GM12865 (cell line): ENCODE measurements around the gene HEBP2.

Source experiments
- DNase-seq: peaks from one replicate; pipeline ENCODE4 v3.0.0; 2010; ENCODE audit warnings: low read depth
- H3K4me3 ChIP-seq: 2 replicates; pipeline ENCODE4 v1.5.1; 2011; ENCODE audit warnings: mild to moderate bottlenecking, low read depth, low read length, control low read depth
- TF ChIP-seq, protein P1 (sequence below): IDR thresholded peaks from 2 replicates; pipeline ENCODE4 v1.5.1; 2011; ENCODE audit warnings: low read length, control low read depth, low read depth, inconsistent platforms; ENCODE audit not compliant: insufficient read depth; ENCODE audit errors: missing control alignments

HEBP2 gene

DNA sequence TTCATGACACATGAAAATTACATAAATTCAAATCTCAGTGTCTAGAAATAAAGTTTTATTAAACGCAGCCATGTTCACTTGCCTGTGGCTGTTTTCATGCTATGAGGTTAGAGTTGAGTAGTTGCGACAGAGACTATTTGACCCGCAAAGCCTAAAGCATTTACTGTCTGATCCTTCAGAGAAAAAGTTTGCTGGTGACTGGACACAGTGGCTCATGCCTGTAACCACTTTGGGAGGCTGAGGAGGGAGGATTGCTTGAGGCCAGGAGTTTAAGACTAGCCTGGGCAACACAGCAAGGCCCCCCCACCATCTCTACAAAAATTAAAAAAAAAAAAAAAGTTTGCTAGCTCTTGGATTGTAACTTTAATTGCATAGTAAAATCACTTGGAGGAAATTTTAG is 17.1 kb upstream of the HEBP2 start:
- DNase-seq, result no peak
- no peak overlapping the region for H3K4me3 ChIP-seq
- TF ChIP-seq, protein P1, sequence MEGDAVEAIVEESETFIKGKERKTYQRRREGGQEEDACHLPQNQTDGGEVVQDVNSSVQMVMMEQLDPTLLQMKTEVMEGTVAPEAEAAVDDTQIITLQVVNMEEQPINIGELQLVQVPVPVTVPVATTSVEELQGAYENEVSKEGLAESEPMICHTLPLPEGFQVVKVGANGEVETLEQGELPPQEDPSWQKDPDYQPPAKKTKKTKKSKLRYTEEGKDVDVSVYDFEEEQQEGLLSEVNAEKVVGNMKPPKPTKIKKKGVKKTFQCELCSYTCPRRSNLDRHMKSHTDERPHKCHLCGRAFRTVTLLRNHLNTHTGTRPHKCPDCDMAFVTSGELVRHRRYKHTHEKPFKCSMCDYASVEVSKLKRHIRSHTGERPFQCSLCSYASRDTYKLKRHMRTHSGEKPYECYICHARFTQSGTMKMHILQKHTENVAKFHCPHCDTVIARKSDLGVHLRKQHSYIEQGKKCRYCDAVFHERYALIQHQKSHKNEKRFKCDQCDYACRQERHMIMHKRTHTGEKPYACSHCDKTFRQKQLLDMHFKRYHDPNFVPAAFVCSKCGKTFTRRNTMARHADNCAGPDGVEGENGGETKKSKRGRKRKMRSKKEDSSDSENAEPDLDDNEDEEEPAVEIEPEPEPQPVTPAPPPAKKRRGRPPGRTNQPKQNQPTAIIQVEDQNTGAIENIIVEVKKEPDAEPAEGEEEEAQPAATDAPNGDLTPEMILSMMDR, result no peak

DNA sequence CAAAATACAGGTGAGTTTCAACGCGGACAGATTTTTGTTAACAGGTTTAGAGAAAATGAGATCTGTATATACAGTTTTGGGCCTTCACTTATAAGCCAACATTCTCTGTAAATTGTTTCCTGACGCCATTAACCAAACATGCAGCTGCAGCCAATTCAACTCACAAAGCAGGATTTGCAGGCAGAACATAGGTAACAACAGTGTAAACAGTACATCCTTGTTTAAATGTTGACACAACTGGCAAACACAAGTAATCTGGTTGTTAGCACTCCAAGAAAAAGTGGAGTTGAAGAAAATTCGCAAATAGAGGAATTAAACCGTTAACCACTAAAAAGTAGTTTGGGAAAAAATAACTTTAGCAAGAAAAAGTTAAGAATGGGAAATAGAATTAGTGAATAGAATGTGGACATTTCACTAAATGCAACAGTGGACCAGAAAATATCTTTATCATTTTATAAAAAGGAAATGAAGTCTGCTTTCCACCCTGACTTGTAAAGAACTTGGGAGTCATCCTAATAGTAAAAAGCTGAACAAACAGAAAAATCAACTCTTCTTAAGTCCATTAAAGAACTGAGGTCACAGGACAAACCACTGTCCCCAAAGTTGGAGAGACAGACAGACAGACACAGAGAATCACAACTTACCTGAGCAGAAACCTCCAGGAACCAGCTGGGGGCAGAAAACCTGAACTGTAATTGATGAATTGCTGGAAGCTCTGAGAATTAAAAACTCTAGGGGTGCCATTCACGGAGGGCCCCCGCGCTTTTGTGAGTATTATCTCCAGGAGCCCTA is 16.2 kb upstream of the HEBP2 start:
- TF ChIP-seq, protein P1, result no peak
- no peak for DNase-seq
- no peak overlapping the region for H3K4me3 ChIP-seq

DNA sequence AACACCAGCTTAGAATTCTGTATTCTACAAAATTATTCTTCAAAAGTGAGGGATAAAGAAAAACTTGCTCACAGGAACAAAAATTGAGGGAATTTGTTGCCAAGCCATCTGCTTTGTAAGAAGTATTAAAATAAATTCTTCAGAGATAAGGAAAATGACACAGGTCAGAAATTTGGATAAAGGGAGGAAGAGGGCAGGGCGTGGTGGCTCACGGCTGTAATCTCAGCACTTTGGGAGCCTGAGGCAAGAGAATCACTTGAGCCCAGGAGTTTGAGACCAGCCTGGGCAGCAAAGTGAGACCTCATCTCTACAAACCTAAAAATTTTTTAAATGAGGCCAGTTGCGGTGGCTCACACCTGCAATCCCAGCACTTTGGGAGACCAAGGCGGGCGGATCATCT is 14.5 kb upstream of the HEBP2 start:
- no peak for DNase-seq
- TF ChIP-seq, protein P1, result no peak

DNA sequence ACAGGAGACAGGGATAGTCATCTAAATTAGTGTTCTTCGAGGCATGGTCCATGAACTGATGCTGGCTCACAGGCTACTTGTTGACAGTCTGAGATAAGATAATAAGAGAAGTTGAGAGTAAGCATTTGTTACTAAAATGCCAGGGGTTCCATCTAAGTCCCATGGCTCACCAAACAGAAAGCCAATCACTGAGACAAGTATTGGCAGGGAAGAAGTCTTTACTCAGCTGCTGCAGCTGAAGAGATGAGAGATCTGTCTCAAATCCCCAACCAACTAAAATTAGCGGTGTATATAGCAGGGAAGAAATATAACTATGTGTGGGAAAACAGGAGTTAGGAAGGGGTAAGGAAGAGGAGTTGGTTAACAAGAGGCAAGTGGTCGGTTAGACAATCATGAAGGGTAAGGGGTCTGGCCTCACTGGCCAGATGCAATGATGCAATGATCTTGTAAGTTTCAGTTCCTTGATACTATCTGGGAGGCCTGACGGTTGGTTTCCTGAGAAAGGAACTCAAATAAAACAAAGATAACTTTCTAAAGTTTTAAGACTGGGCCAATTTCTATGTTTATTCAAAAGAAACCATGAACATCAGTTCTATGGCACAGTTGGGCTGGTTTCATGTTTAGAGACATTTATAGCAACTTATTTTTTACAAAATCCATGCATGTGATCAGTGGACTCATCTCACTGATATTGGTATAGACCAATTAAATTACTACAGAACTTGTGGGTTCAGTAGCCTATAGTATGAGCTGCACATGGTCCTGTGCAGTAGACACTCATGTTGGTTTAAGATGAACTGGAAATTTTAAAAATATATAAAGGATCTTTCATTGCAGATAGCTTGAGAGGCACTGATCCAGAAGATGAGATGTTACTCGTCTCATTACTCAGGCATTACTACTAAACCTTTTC is 9.9 kb upstream of the HEBP2 start:
- no peak overlapping the region for H3K4me3 ChIP-seq
- DNase-seq, result no peak
- TF ChIP-seq, protein P1, result no peak

More for the DNA sequence above, 14.5 kb upstream of the HEBP2 start:
- H3K4me3 ChIP-seq, result no peak overlapping the region

DNA sequence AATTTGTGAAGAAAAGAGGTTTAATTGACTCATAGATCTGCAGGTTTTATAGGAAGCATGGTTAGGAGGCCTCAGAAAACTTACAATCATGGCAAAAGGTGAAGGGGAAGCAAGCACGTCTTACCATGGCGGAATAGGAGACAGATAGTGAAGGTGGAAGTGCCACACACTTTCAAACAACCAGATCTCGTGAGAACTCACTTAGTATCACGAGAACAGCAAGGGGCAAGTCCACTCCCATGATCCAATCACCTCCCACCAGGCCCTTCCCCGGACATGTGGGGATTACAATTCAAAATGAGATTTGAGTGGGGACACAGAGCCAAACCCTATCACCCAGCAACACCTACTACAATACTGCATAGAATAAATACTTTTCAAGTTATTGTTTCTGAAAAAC is 7.3 kb upstream of the HEBP2 start:
- DNase-seq, result no peak
- H3K4me3 ChIP-seq, result no peak overlapping the region
- TF ChIP-seq, protein P1, result no peak

DNA sequence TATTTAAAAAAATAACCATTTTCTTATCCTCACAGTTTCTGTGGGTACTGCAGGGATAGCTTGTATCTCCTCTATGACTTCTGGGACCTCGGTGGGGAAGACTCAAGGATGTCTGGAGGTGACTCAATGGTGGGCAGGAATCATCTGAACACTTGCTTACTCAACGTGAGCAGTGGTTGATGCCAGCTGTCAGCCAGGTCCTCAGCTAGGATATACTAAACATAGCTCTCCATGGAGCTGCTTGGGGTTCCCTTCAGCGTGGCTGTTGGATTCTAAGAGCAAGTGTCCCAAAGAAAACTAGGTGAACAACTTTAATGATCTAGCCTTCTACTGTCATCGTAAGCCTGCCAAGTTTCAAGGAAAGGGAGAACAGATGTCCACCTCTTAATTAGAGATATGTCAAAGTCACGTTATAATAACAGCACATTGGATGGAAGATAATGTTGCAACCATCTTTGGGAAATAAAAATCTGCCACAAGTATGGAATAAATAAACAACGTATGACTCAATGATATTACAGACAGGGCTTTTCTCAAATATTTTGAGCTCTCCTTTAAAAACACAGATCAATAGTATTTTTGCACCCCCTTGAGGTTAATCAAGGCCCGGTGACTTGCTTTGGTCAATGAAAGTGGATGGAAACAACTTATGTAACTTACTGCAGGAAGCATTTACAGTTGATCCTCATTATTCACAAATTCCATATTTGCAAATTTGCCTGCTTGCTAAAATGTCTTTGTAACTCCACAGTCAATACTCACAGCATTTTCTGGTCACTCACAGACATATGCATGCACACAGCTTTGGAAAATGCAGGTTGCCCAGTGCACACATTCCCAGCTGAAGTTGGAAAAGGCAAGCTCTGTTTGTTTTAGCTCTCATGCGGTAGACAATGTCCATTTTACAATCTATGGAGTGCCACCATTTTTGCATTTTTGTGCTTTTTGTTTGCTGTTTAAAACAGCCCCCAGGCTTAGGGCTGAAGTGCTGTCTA is 6.6 kb upstream of the HEBP2 start:
- DNase-seq, result no peak
- TF ChIP-seq, protein P1, result no peak

More for the DNA sequence above, 6.6 kb upstream of the HEBP2 start:
- no peak overlapping the region for H3K4me3 ChIP-seq
